NCI-H446 (cell line): ENCODE data around the gene IFNGR2.
A peak's percentile ranks its signal among the peaks of the same experiment; 100 is the strongest.
"Not testable (repeated sequence)": the region's sequence is repeated elsewhere in the genome, so short reads cannot be mapped to it uniquely, and the experiment has no call there.

Experiments
- DNase-seq, 2 experiments: peaks; one replicate each; lab custom pipeline; 2025; lab: John Stamatoyannopoulos, UW

IFNGR2 gene

GRCh38 chr21:33403128-33403785, at the start of gene IFNGR2:
Gene IFNGR2 (plus strand): TSS chr21:33403413. CDS start chr21:33403544, 131 bp downstream.
- peak in 1 of 2 experiments; percentile 56 for DNase-seq

- DNase-seq = no peak
Observed at GRCh38 chr21:33355355-33355754, 47.9 kb upstream of the IFNGR2 start.

GRCh38 chr21:33355996-33356395, 47.2 kb upstream of the IFNGR2 start:
- no peak for DNase-seq

- DNase-seq = no peak
Observed at GRCh38 chr21:33357177-33357576, 46.0 kb upstream of the IFNGR2 start.

- no peak for DNase-seq
Observed at GRCh38 chr21:33359446-33359845, 43.8 kb upstream of the IFNGR2 start.

- DNase-seq = no peak
Observed at GRCh38 chr21:33360281-33360680, 42.9 kb upstream of the IFNGR2 start.

- DNase-seq = peak; percentile 16 to 58
Observed at GRCh38 chr21:33360881-33361602, 42.2 kb upstream of the IFNGR2 start.

- no peak for DNase-seq
Observed at GRCh38 chr21:33362044-33362555, 41.1 kb upstream of the IFNGR2 start.

- DNase-seq = not testable (repeated sequence)
Observed at GRCh38 chr21:33363911-33364609, 39.2 kb upstream of the IFNGR2 start.

- no peak for DNase-seq
Observed at GRCh38 chr21:33364830-33365229, 38.4 kb upstream of the IFNGR2 start.

- no peak for DNase-seq
Observed at GRCh38 chr21:33367309-33367973, 35.8 kb upstream of the IFNGR2 start.

GRCh38 chr21:33368124-33368523, 35.1 kb upstream of the IFNGR2 start:
- DNase-seq = no peak

- no peak for DNase-seq
Observed at GRCh38 chr21:33368576-33368975, 34.6 kb upstream of the IFNGR2 start.

GRCh38 chr21:33369586-33369985, 33.6 kb upstream of the IFNGR2 start:
- DNase-seq = no peak

GRCh38 chr21:33370305-33370704, 32.9 kb upstream of the IFNGR2 start:
- no peak for DNase-seq

GRCh38 chr21:33371366-33371765, 31.8 kb upstream of the IFNGR2 start:
- DNase-seq = no peak

- DNase-seq = no peak
Observed at GRCh38 chr21:33372582-33372981, 30.6 kb upstream of the IFNGR2 start.

- no peak for DNase-seq
Observed at GRCh38 chr21:33373451-33373850, 29.8 kb upstream of the IFNGR2 start.

- no peak for DNase-seq
Observed at GRCh38 chr21:33374080-33374449, 29.1 kb upstream of the IFNGR2 start.

GRCh38 chr21:33374450-33375096, 28.6 kb upstream of the IFNGR2 start:
- DNase-seq = peak; percentile 16 to 53

- no peak for DNase-seq
Observed at GRCh38 chr21:33375101-33375644, 28.0 kb upstream of the IFNGR2 start.
